Upper lobe of left lung (tissue), 4 donors: ENCODE data around the gene APP.

Source experiments
- CTCF ChIP-seq, 6 experiments: fragments of 450-650 bp in 4 of 6; fragments of 200-600 bp in 2 of 6; sonication (generic) in 2 of 6; IDR thresholded peaks; one replicate each; pipeline ENCODE4 v1.5.1; 2016 to 2019; ENCODE audit warnings: antibody characterized with exemption in 6 of 6
- EP300 ChIP-seq, 4 donors: sonication (generic); formaldehyde crosslinking; IDR thresholded peaks; one replicate each; pipeline ENCODE4 v1.5.1; 2017; ENCODE audit warnings: antibody characterized with exemption in 4 of 4, control low read depth in 2 of 4
- POLR2A ChIP-seq, 4 donors: fragments of 450-650 bp; IDR thresholded peaks; one replicate each; pipeline ENCODE4 v1.5.1; 2016 to 2017; ENCODE audit warnings: antibody characterized with exemption in 4 of 4, mild to moderate bottlenecking in 2 of 4
- POLR2AphosphoS5 ChIP-seq, 2 donors: sonication (generic); formaldehyde crosslinking; IDR thresholded peaks; one replicate each; pipeline ENCODE4 v1.5.1; 2017; ENCODE audit warnings: antibody characterized with exemption in 2 of 2

DNA sequence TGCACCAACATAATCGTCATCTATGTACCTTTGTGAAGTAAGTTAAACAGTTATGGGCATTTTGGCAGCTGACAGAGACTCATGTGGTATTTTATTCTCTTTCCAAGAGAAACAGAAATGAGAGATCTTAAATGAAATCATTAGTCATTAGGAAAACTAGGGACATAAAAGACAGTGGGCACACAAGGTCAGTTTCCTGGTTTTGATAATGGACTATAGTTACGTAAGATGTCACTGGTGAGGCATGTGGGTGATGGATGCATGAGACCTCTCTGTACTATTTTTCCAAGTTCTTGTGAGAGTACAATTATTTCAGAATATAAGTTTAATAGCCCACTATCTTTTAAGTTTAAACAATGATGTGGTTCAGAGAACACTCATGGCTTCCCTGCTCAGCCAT lies 216.9 kb downstream of the APP start:
- TF ChIP-seq POLR2A (IDR thresholded peaks at IDR 0.05) (no peak), CTCF (IDR thresholded peaks at IDR 0.05) (no peak), POLR2AphosphoS5 (IDR thresholded peaks at IDR 0.05) (no peak), EP300 (IDR thresholded peaks at IDR 0.05) (no peak)
